Caco-2 (cell line): Measurements from ENCODE around the gene ARL11. TPM values are rescaled to one million over a fixed set of nuclear protein-coding genes. Genes with fewer than 3 reads are reported as not detected.

Experiments used
- BruUV-seq: library from RNA; stranded (reverse); fragments of 400-500 nt; replicated peaks from 2 replicates; lab custom pipeline; 2021; lab: Mats Ljungman, UMichigan
- CTCF ChIA-PET: fragments of 300-600 bp; sonication (Branson Sonifier 250); formaldehyde crosslinking; loops from one replicate; lab custom pipeline; 2022; ENCODE audit warnings: antibody characterized with exemption; lab: Charles Lee
- POLR2A ChIA-PET: fragments of 300-600 bp; sonication (Branson Sonifier 250); formaldehyde crosslinking; loops from one replicate; lab custom pipeline; 2022; ENCODE audit warnings: antibody characterized with exemption; lab: Charles Lee
- DNase-seq, 2 experiments: peaks; one replicate each; pipeline versions ENCODE4 v3.0.0 to v3.0.0-alpha.2; 2020 to 2022
- H3K27me3 ChIP-seq: replicated peaks from 2 replicates; pipeline ENCODE4 v1.6.0; 2011; ENCODE audit warnings: low read length; ENCODE audit not compliant: control insufficient read depth, insufficient read depth
- H3K36me3 ChIP-seq: 2 replicates; pipeline ENCODE4 v1.5.1; 2011; ENCODE audit warnings: low read length; ENCODE audit not compliant: control insufficient read depth, insufficient read depth
- H3K4me1 ChIP-seq: fragments of 250-450 bp; sonication (Bioruptor Pico); 2 replicates; pipeline ENCODE4 v1.5.1; 2020; ENCODE audit warnings: mild to moderate bottlenecking
- H3K4me3 ChIP-seq: 2 replicates; pipeline ENCODE4 v1.5.1; 2011; ENCODE audit warnings: low read depth, mild to moderate bottlenecking, control low read depth, low read length
- H3K9me3 ChIP-seq: fragments of 250-450 bp; sonication (Bioruptor Pico); 2 replicates; pipeline ENCODE4 v1.5.1; 2020; ENCODE audit warnings: mild to moderate bottlenecking, moderate library complexity
- H3K27ac Mint-ChIP-seq: one replicate; pipeline ENCODE4 v1.8.0; 2022; ENCODE audit warnings: mixed read lengths; ENCODE audit not compliant: unreplicated experiment
- H3K27me3 Mint-ChIP-seq: one replicate; pipeline ENCODE4 v1.8.0; 2022; ENCODE audit warnings: mixed read lengths; ENCODE audit not compliant: insufficient read depth, unreplicated experiment
- H3K36me3 Mint-ChIP-seq: one replicate; pipeline ENCODE4 v1.8.0; 2022; ENCODE audit warnings: mild to moderate bottlenecking, mixed read lengths; ENCODE audit not compliant: insufficient read depth, unreplicated experiment
- H3K4me1 Mint-ChIP-seq: one replicate; pipeline ENCODE4 v1.8.0; 2022; ENCODE audit warnings: low read depth, mixed read lengths; ENCODE audit not compliant: unreplicated experiment
- H3K4me3 Mint-ChIP-seq: one replicate; pipeline ENCODE4 v1.8.0; 2022; ENCODE audit warnings: mild to moderate bottlenecking, moderate library complexity, mixed read lengths; ENCODE audit not compliant: unreplicated experiment
- H3K9me3 Mint-ChIP-seq: one replicate; pipeline ENCODE4 v1.8.0; 2022; ENCODE audit warnings: mixed read lengths; ENCODE audit not compliant: unreplicated experiment
- CTCF ChIP-seq, 2 experiments: fragments of 200-600 bp in 1 of 2; IDR thresholded peaks; 1 replicate in 1 of 2; 2 replicates in 1 of 2; pipeline versions ENCODE4 v1.5.1 to v1.8.0; 2011 to 2022; ENCODE audit warnings: antibody characterized with exemption in 1 of 2, control low read depth in 1 of 2, inconsistent platforms in 1 of 2, low read depth in 1 of 2, low read length in 1 of 2, mild to moderate bottlenecking in 1 of 2, moderate library complexity in 1 of 2; ENCODE audit not compliant: insufficient read depth in 1 of 2, severe bottlenecking in 1 of 2, unreplicated experiment in 1 of 2
- intact Hi-C: fragments of 100-400 bp; cut with micrococcal nuclease; formaldehyde crosslinking; loops from one replicate; pipeline ENCODE4 v1.10.0; 2022; ENCODE audit not compliant: unreplicated experiment
- total RNA-seq: library from RNA; stranded (reverse); gene quantifications from 2 replicates; pipeline ENCODE4 v1.2.3, GENCODE V29; 2022

Gene ARL11
- total RNA-seq, 1 experiment from 2014 or later, result not detected

- no peak overlapping the region for H3K4me3 Mint-ChIP-seq
- Histone ChIP-seq H3K27me3 (no peaks in the 10 kb centered on the region), H3K9me3 (no peaks in the 10 kb centered on the region), H3K36me3 (no peaks in the 10 kb centered on the region), H3K4me3 (no peak overlapping the region), H3K4me1 (no peaks in the 10 kb centered on the region)
- no peak overlapping the region for H3K27ac Mint-ChIP-seq
- TF ChIP-seq CTCF (IDR thresholded peaks at IDR 0.05; ENCODE audit: insufficient read depth in 1 of 2, low read depth in 1 of 2, low read length in 1 of 2, severe bottlenecking in 1 of 2, unreplicated experiment in 1 of 2), result no peak
- POLR2A ChIA-PET, result no interaction called here
- H3K27me3 Mint-ChIP-seq, result no peaks in the 10 kb centered on the region
- CTCF ChIA-PET, result no interaction called here
- no peaks in the 10 kb centered on the region for H3K9me3 Mint-ChIP-seq
- no peak for DNase-seq
- H3K36me3 Mint-ChIP-seq, result no peaks in the 10 kb centered on the region
- no TSS peak for BruUV-seq
- intact Hi-C loops, result loop anchor here (10.0 kb wide), 1 partner anchor 490 kb away; no protein-coding TSS in a partner anchor
- peaks cover 7% of the 10 kb centered on the region for H3K4me1 Mint-ChIP-seq
Measured at GRCh38 chr13:49604570-49604969, 23.7 kb upstream of the ARL11 start.

GRCh38 chr13:49606747-49607648, 21.3 kb upstream of the ARL11 start:
- Mint-ChIP-seq H3K27me3 (no peaks in the 10 kb centered on the region), H3K4me3 (peak overlapping the region; percentile 60), H3K36me3 (no peaks in the 10 kb centered on the region), H3K9me3 (no peaks in the 10 kb centered on the region), H3K4me1 (peaks cover 7% of the 10 kb centered on the region), H3K27ac (no peak overlapping the region)
- H3K4me1 ChIP-seq, result no peaks in the 10 kb centered on the region
- no peaks in the 10 kb centered on the region for H3K27me3 ChIP-seq
- DNase-seq, result peak; percentile 83 to 84
- intact Hi-C loops, result loop anchor here (1.0 to 10.0 kb wide), 11 partner anchors 22 to 492 kb away; partner anchors contain the start of genes CAB39L, RCBTB1 and SETDB2
- no TSS peak for BruUV-seq
- POLR2A ChIA-PET, result no interaction called here
- TF ChIP-seq CTCF (IDR thresholded peaks at IDR 0.05; ENCODE audit: insufficient read depth in 1 of 2, low read depth in 1 of 2, low read length in 1 of 2, severe bottlenecking in 1 of 2, unreplicated experiment in 1 of 2), result peak; percentile 83 to 88
- H3K9me3 ChIP-seq, result no peaks in the 10 kb centered on the region
- CTCF ChIA-PET, result interaction anchor here (0.6 to 1.3 kb wide), 10 partner anchors 8 to 364 kb away, joined by 3 to 7 read pairs (median 4); partner anchors contain the start of genes CAB39L, CDADC1 and SETDB2
- no peaks in the 10 kb centered on the region for H3K36me3 ChIP-seq
- H3K4me3 ChIP-seq, result no peak overlapping the region

GRCh38 chr13:49607761-49608160, 20.5 kb upstream of the ARL11 start:
- no peaks in the 10 kb centered on the region for H3K4me1 Mint-ChIP-seq
- no peak overlapping the region for H3K4me3 Mint-ChIP-seq
- ChIA-PET CTCF (interaction anchor here (0.7 to 1.3 kb wide), 4 partner anchors 22 to 365 kb away, joined by 3 to 4 read pairs (median 3); no protein-coding TSS in a partner anchor), POLR2A (no interaction called here)
- intact Hi-C loops, result loop anchor here (1.0 to 10.0 kb wide), 11 partner anchors 22 to 493 kb away; partner anchors contain the start of genes CAB39L, RCBTB1 and SETDB2
- Histone ChIP-seq H3K4me1 (no peaks in the 10 kb centered on the region), H3K27me3 (no peaks in the 10 kb centered on the region), H3K9me3 (no peaks in the 10 kb centered on the region), H3K4me3 (no peak overlapping the region), H3K36me3 (no peaks in the 10 kb centered on the region)
- H3K36me3 Mint-ChIP-seq, result no peaks in the 10 kb centered on the region
- no TSS peak for BruUV-seq
- DNase-seq, result no peak
- TF ChIP-seq CTCF (IDR thresholded peaks at IDR 0.05; ENCODE audit: insufficient read depth in 1 of 2, low read depth in 1 of 2, low read length in 1 of 2, severe bottlenecking in 1 of 2, unreplicated experiment in 1 of 2), result no peak
- H3K9me3 Mint-ChIP-seq, result no peaks in the 10 kb centered on the region
- H3K27ac Mint-ChIP-seq, result no peak overlapping the region
- no peaks in the 10 kb centered on the region for H3K27me3 Mint-ChIP-seq
